Measurements from ENCODE around the gene DVL1. TPM values are rescaled to one million over a fixed set of nuclear protein-coding genes. Genes with fewer than 3 reads are reported as not detected.

Gene DVL1
- total and polyA plus RNA-seq, 2 of the 13 experiments (the other 11 are each of a cell fraction or from before 2014, with no cell fraction given), result 30.8 to 60.4 TPM

DNA sequence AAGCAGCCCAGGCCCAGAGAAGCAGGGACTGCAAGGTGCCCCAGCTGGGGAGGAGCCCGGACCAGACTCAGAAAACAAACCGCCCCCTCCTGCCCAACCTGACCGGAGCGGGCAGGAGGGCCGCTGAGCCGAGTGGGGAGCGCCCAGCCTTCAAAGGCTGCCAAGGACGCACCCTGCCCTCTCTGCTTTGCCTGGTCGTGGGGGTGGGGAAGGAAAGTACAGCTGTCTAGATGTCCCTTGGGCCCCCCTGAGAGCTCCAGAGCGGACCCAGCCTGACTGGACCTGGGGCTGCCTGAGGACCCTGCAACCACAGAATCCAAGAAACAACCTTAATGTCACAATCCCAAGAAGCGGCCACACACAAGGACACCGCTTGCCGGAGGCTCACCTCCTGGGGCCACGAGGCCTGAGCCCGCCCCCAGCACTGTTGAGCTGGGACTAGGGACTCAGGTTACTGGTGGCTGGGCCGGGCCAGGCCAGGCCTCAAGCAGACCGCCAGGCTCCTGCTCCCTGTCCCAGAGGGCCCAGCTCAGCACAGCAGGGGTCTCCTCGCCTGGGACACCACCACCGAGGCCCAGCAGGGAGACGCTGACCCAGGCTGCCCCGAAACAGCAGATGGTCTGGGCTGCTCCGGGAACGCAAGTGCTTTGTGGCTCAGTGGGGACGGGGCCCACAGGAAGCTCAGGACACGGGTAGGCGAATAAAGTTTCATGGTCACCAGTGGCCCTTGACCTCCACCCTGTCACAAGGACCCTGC is 1.4 kb downstream of the DVL1 start (continued):
- TF ChIP-seq ATF6 (CRISPR knock-in tag; conservative IDR thresholded peaks at IDR 0.05) (no peak), ZNF292 (CRISPR knock-in tag; IDR thresholded peaks at IDR 0.05; ENCODE audit: borderline replicate concordance, low read depth) (no peak), CHD2 (IDR thresholded peaks at IDR 0.05; ENCODE audit: low read depth, low read length) (no peak), ZNF615 (CRISPR knock-in tag; IDR thresholded peaks at IDR 0.05; ENCODE audit: borderline replicate concordance) (no peak), ATAD3A (CRISPR knock-in tag; IDR thresholded peaks at IDR 0.05) (0 out of 2 replicates have a peak, but pooled peaks have one; percentile 22), ZNF687 (CRISPR knock-in tag; IDR thresholded peaks at IDR 0.05) (peak; percentile 88), ZNF781 (CRISPR knock-in tag; IDR thresholded peaks at IDR 0.05; ENCODE audit: borderline replicate concordance, not compliant biosample characterization) (no peak)
- TF ChIP-seq, protein P1, sequence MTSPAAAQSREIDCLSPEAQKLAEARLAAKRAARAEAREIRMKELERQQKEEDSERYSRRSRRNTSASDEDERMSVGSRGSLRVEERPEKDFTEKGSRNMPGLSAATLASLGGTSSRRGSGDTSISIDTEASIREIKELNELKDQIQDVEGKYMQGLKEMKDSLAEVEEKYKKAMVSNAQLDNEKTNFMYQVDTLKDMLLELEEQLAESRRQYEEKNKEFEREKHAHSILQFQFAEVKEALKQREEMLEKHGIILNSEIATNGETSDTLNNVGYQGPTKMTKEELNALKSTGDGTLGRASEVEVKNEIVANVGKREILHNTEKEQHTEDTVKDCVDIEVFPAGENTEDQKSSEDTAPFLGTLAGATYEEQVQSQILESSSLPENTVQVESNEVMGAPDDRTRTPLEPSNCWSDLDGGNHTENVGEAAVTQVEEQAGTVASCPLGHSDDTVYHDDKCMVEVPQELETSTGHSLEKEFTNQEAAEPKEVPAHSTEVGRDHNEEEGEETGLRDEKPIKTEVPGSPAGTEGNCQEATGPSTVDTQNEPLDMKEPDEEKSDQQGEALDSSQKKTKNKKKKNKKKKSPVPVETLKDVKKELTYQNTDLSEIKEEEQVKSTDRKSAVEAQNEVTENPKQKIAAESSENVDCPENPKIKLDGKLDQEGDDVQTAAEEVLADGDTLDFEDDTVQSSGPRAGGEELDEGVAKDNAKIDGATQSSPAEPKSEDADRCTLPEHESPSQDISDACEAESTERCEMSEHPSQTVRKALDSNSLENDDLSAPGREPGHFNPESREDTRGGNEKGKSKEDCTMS (CRISPR knock-in tag; conservative IDR thresholded peaks at IDR 0.05), result 0 out of 2 replicates have a peak, but pooled peaks have one; percentile 33
- TF ChIP-seq, protein P2, sequence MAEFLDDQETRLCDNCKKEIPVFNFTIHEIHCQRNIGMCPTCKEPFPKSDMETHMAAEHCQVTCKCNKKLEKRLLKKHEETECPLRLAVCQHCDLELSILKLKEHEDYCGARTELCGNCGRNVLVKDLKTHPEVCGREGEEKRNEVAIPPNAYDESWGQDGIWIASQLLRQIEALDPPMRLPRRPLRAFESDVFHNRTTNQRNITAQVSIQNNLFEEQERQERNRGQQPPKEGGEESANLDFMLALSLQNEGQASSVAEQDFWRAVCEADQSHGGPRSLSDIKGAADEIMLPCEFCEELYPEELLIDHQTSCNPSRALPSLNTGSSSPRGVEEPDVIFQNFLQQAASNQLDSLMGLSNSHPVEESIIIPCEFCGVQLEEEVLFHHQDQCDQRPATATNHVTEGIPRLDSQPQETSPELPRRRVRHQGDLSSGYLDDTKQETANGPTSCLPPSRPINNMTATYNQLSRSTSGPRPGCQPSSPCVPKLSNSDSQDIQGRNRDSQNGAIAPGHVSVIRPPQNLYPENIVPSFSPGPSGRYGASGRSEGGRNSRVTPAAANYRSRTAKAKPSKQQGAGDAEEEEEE (CRISPR knock-in tag; IDR thresholded peaks at IDR 0.05; ENCODE audit: borderline replicate concordance), result 0 out of 2 replicates have a peak, but pooled peaks have one; percentile 59
- TF ChIP-seq, protein P3, sequence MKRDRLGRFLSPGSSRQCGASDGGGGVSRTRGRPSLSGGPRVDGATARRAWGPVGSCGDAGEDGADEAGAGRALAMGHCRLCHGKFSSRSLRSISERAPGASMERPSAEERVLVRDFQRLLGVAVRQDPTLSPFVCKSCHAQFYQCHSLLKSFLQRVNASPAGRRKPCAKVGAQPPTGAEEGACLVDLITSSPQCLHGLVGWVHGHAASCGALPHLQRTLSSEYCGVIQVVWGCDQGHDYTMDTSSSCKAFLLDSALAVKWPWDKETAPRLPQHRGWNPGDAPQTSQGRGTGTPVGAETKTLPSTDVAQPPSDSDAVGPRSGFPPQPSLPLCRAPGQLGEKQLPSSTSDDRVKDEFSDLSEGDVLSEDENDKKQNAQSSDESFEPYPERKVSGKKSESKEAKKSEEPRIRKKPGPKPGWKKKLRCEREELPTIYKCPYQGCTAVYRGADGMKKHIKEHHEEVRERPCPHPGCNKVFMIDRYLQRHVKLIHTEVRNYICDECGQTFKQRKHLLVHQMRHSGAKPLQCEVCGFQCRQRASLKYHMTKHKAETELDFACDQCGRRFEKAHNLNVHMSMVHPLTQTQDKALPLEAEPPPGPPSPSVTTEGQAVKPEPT (CRISPR knock-in tag; IDR thresholded peaks at IDR 0.05; ENCODE audit: low read depth), result no peak

Data from HepG2 (cell line).